ENCODE results near the gene TBC1D14. TPM values are rescaled to one million over a fixed set of nuclear protein-coding genes. Genes with fewer than 3 reads are reported as not detected.

TBC1D14 gene
- total RNA-seq, 4 donors from 2014 or later, result 42.6 to 56.9 (median 54.0) TPM

- no peaks in the 10 kb centered on the region for H3K4me1 ChIP-seq
- H3K36me3 ChIP-seq, result peaks cover 0 to 43% (median 25%) of the 10 kb centered on the region in 4 donors
- 92 to 93% methylated on average over 5 to 14 of the region's 14 CpGs for WGBS, 2 donors (ENCODE audit: low coverage in 1 of 2)
- H3K27ac ChIP-seq, result no peak overlapping the region
- H3K27me3 ChIP-seq, result no peaks in the 10 kb centered on the region
- H3K4me3 ChIP-seq, result no peak overlapping the region
- intact Hi-C loops (cut with DNase I; ENCODE audit: low total_unique reads), result no loop called here
- no peak for TF ChIP-seq POLR2AphosphoS5 (IDR thresholded peaks at IDR 0.05)
- TF ChIP-seq EP300 (IDR thresholded peaks at IDR 0.05; ENCODE audit: low read depth), result no peak
- no peak for TF ChIP-seq POLR2A (IDR thresholded peaks at IDR 0.05)
- TF ChIP-seq CTCF (IDR thresholded peaks at IDR 0.05), result no peak
- no peak for DNase-seq
- no peaks in the 10 kb centered on the region for H3K9me3 ChIP-seq
- in situ Hi-C loops (cut with MboI; ENCODE audit: low pct_ligation_motif_present in 1 of 4, low pct_unique_long_range_greater_than_20kb in 1 of 4, low sequenced_read_pairs in 3 of 4), result no loop called here
Observed at GRCh38 chr4:6999172-7000086, 89.8 kb downstream of the TBC1D14 start.

- Histone ChIP-seq H3K9me3 (no peaks in the 10 kb centered on the region), H3K4me3 (no peak overlapping the region), H3K36me3 (peaks cover 0 to 49% (median 24%) of the 10 kb centered on the region in 4 donors), H3K27ac (no peak overlapping the region), H3K4me1 (no peaks in the 10 kb centered on the region), H3K27me3 (no peaks in the 10 kb centered on the region)
- no peak for DNase-seq
- intact Hi-C loops (cut with DNase I; ENCODE audit: low total_unique reads), result no loop called here
- TF ChIP-seq EP300 (IDR thresholded peaks at IDR 0.05; ENCODE audit: low read depth), result no peak
- no peak for TF ChIP-seq POLR2A (IDR thresholded peaks at IDR 0.05)
- no peak for TF ChIP-seq POLR2AphosphoS5 (IDR thresholded peaks at IDR 0.05)
- TF ChIP-seq CTCF (IDR thresholded peaks at IDR 0.05), result no peak
- in situ Hi-C loops (cut with MboI; ENCODE audit: low pct_ligation_motif_present in 1 of 4, low pct_unique_long_range_greater_than_20kb in 1 of 4, low sequenced_read_pairs in 3 of 4), result no loop called here
- 95% methylated on average over 18 of the region's 18 CpGs; no CpG with 5 or more reads in 1 of the 2 donors for WGBS, 2 donors (ENCODE audit: low coverage in 1 of 2)
Observed at GRCh38 chr4:7000421-7001176, 91.0 kb downstream of the TBC1D14 start.

DNA sequence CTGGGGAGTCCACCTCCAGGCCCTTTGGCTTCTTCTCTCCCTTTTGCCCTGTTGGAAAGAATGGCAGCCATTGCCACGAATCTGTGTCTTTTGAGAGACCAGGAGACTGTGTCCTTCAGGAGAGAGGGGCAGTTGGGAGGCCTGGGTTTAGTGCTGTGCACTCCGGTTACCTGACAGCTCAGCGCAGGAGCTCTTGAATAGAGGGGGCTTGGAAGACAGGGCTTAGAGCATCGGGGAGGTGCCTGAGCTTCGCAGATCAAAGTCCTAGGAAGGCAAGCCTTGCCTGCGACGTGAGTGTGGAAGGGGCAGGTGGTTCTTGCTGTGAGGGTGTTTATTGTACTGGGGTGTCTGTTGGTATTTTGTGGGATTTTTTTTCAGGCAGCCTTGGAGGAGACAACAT lies 91.6 kb downstream of the TBC1D14 start:
- 94% methylated on average over 7 of the region's 7 CpGs; no CpG with 5 or more reads in 1 of the 2 donors for WGBS, 2 donors (ENCODE audit: low coverage in 1 of 2)
- no peaks in the 10 kb centered on the region for H3K27me3 ChIP-seq
- no peak for DNase-seq
- intact Hi-C loops (cut with DNase I; ENCODE audit: low total_unique reads), result no loop called here
- H3K9me3 ChIP-seq, result no peaks in the 10 kb centered on the region
- H3K36me3 ChIP-seq, result peaks cover 0 to 44% (median 24%) of the 10 kb centered on the region in 4 donors
- in situ Hi-C loops (cut with MboI; ENCODE audit: low pct_ligation_motif_present in 1 of 4, low pct_unique_long_range_greater_than_20kb in 1 of 4, low sequenced_read_pairs in 3 of 4), result no loop called here
- H3K27ac ChIP-seq, result no peak overlapping the region
- H3K4me3 ChIP-seq, result no peak overlapping the region
- TF ChIP-seq CTCF (IDR thresholded peaks at IDR 0.05) (no peak), POLR2AphosphoS5 (IDR thresholded peaks at IDR 0.05) (no peak), POLR2A (IDR thresholded peaks at IDR 0.05) (no peak), EP300 (IDR thresholded peaks at IDR 0.05; ENCODE audit: low read depth) (no peak)
- no peaks in the 10 kb centered on the region for H3K4me1 ChIP-seq

GRCh38 chr4:7002336-7002735 lies 92.7 kb downstream of the TBC1D14 start:
- DNase-seq, result no peak
- 98% methylated on average over 5 to 7 of the region's 7 CpGs for WGBS, 2 donors (ENCODE audit: low coverage in 1 of 2)
- intact Hi-C loops (cut with DNase I; ENCODE audit: low total_unique reads) (no loop called here), in situ Hi-C loops (cut with MboI; ENCODE audit: low pct_ligation_motif_present in 1 of 4, low pct_unique_long_range_greater_than_20kb in 1 of 4, low sequenced_read_pairs in 3 of 4) (no loop called here)
- no peaks in the 10 kb centered on the region for H3K9me3 ChIP-seq
- H3K27ac ChIP-seq, result no peak overlapping the region
- peaks cover 0 to 33% (median 21%) of the 10 kb centered on the region in 4 donors for H3K36me3 ChIP-seq
- H3K27me3 ChIP-seq, result no peaks in the 10 kb centered on the region
- TF ChIP-seq POLR2A (IDR thresholded peaks at IDR 0.05) (no peak), EP300 (IDR thresholded peaks at IDR 0.05; ENCODE audit: low read depth) (no peak), POLR2AphosphoS5 (IDR thresholded peaks at IDR 0.05) (no peak), CTCF (IDR thresholded peaks at IDR 0.05) (no peak)
- no peak overlapping the region for H3K4me3 ChIP-seq
- no peaks in the 10 kb centered on the region for H3K4me1 ChIP-seq

All from transverse colon (tissue), 4 donors.